Progenitor cell of endocrine pancreas (in vitro differentiated cells): ENCODE results near the gene PIK3IP1. TPM values are rescaled to one million over a fixed set of nuclear protein-coding genes. Genes with fewer than 3 reads are reported as not detected.
"Not testable (repeated sequence)": the region's sequence is repeated elsewhere in the genome, so short reads cannot be mapped to it uniquely, and the experiment has no call there.

ENCODE experiments used
- DNase-seq: peaks from one replicate; pipeline ENCODE4 v3.0.0; 2021; ENCODE audit warnings: low spot score; ENCODE audit not compliant: unreplicated experiment
- H3K27ac Mint-ChIP-seq: 2 replicates; pipeline ENCODE4 v1.8.0; 2021; ENCODE audit warnings: mild to moderate bottlenecking, moderate library complexity, mixed read lengths
- H3K27me3 Mint-ChIP-seq: 2 replicates; pipeline ENCODE4 v1.8.0; 2021; ENCODE audit warnings: mixed read lengths
- H3K36me3 Mint-ChIP-seq: 2 replicates; pipeline ENCODE4 v1.8.0; 2022; ENCODE audit warnings: mixed read lengths; ENCODE audit not compliant: insufficient read depth
- H3K4me1 Mint-ChIP-seq: 2 replicates; pipeline ENCODE4 v1.8.0; 2021; ENCODE audit warnings: low read depth, mixed read lengths
- H3K4me3 Mint-ChIP-seq: 2 replicates; pipeline ENCODE4 v1.8.0; 2021; ENCODE audit warnings: low read depth, mild to moderate bottlenecking, moderate library complexity, mixed read lengths
- H3K9me3 Mint-ChIP-seq: 2 replicates; pipeline ENCODE4 v1.8.0; 2021; ENCODE audit warnings: low read depth, mixed read lengths
- CTCF ChIP-seq: fragments of 200-600 bp; sonication (generic); IDR thresholded peaks from one replicate; pipeline ENCODE4 v1.5.0; 2021; ENCODE audit warnings: antibody characterized with exemption, mild to moderate bottlenecking; ENCODE audit not compliant: unreplicated experiment
- total RNA-seq: library from RNA; stranded (reverse); gene quantifications from 2 replicates; pipeline ENCODE4 v1.2.1, GENCODE V29; 2021

Gene PIK3IP1
- total RNA-seq, 1 donor from 2014 or later, result 7.6 TPM

- DNase-seq, result no peak
- no peaks in the 10 kb centered on the region for H3K9me3 Mint-ChIP-seq
- no peaks in the 10 kb centered on the region for H3K27me3 Mint-ChIP-seq
- H3K4me1 Mint-ChIP-seq, result peaks cover 7% of the 10 kb centered on the region
- TF ChIP-seq CTCF, result no peak
- H3K27ac Mint-ChIP-seq, result no peak overlapping the region
- peaks cover 32% of the 10 kb centered on the region for H3K36me3 Mint-ChIP-seq
- H3K4me3 Mint-ChIP-seq, result no peak overlapping the region
Measured at GRCh38 chr22:31326877-31327276, 34.6 kb upstream of the PIK3IP1 start.

- Mint-ChIP-seq H3K27ac (no peak overlapping the region), H3K36me3 (peaks cover 26% of the 10 kb centered on the region), H3K27me3 (no peaks in the 10 kb centered on the region), H3K4me1 (peaks cover 12% of the 10 kb centered on the region), H3K4me3 (no peak overlapping the region), H3K9me3 (no peaks in the 10 kb centered on the region)
- no peak for TF ChIP-seq CTCF
- no peak for DNase-seq
Measured at GRCh38 chr22:31323578-31324550, 31.6 kb upstream of the PIK3IP1 start.

- Mint-ChIP-seq H3K4me1 (peaks cover 12% of the 10 kb centered on the region), H3K36me3 (peaks cover 16% of the 10 kb centered on the region), H3K27ac (peak overlapping the region; percentile 49), H3K9me3 (peaks cover under 1% of the 10 kb centered on the region), H3K27me3 (no peaks in the 10 kb centered on the region), H3K4me3 (no peak overlapping the region)
- no peak for DNase-seq
- TF ChIP-seq CTCF, result no peak
Measured at GRCh38 chr22:31321421-31321820, 29.1 kb upstream of the PIK3IP1 start.

GRCh38 chr22:31314220-31314619 is 21.9 kb upstream of the PIK3IP1 start:
- H3K27me3 Mint-ChIP-seq, H3K4me1 Mint-ChIP-seq, H3K27ac Mint-ChIP-seq, H3K4me3 Mint-ChIP-seq, DNase-seq: not testable (repeated sequence)
- H3K36me3 Mint-ChIP-seq, result peaks cover 12% of the 10 kb centered on the region
- H3K9me3 Mint-ChIP-seq, result peaks cover 15% of the 10 kb centered on the region

GRCh38 chr22:31313366-31314147 is 21.3 kb upstream of the PIK3IP1 start:
- H3K4me1 Mint-ChIP-seq, result peaks cover 5% of the 10 kb centered on the region
- no peaks in the 10 kb centered on the region for H3K27me3 Mint-ChIP-seq
- H3K4me3 Mint-ChIP-seq, result no peak overlapping the region
- peaks cover 15% of the 10 kb centered on the region for H3K9me3 Mint-ChIP-seq
- peak overlapping the region; percentile 90 for H3K27ac Mint-ChIP-seq
- DNase-seq, result peak; percentile 44
- peaks cover 12% of the 10 kb centered on the region for H3K36me3 Mint-ChIP-seq
- peak; percentile 83 for TF ChIP-seq CTCF
